Astrocyte (in vitro differentiated cells and primary cell): ENCODE data around the gene NKAIN1. TPM values are rescaled to one million over a fixed set of nuclear protein-coding genes. Genes with fewer than 3 reads are reported as not detected.

Source experiments
- DNase-seq: peaks from one replicate; pipeline ENCODE4 v3.0.0-alpha.2; 2010; ENCODE audit warnings: low read depth
- FAIRE-seq: peaks from 2 replicates; lab custom pipeline; 2011; peaks lifted over from hg19 to GRCh38; lab: Jason Lieb, UNC
- H2AFZ ChIP-seq: 2 replicates; pipeline ENCODE4 v1.6.0; 2012; ENCODE audit warnings: low read depth, low read length, inconsistent platforms
- H3K27ac ChIP-seq: 2 replicates; pipeline ENCODE4 v1.5.1; 2011; ENCODE audit warnings: low read depth, low read length, inconsistent platforms
- H3K27me3 ChIP-seq: 2 replicates; pipeline ENCODE4 v1.6.0; 2011; ENCODE audit warnings: low read length, inconsistent platforms; ENCODE audit not compliant: insufficient read depth
- H3K36me3 ChIP-seq: 2 replicates; pipeline ENCODE4 v1.5.1; 2011; ENCODE audit warnings: low read length, inconsistent platforms; ENCODE audit not compliant: insufficient read depth
- H3K4me1 ChIP-seq: 2 replicates; pipeline ENCODE4 v1.5.1; 2011; ENCODE audit warnings: low read length, inconsistent platforms; ENCODE audit not compliant: insufficient read depth
- H3K4me2 ChIP-seq: 2 replicates; pipeline ENCODE4 v1.6.0; 2012; ENCODE audit warnings: low read length, inconsistent platforms
- H3K4me3 ChIP-seq: 2 replicates; pipeline ENCODE4 v1.5.1; 2011; ENCODE audit warnings: low read depth, mild to moderate bottlenecking, low read length, inconsistent platforms; ENCODE audit not compliant: insufficient read depth
- H3K79me2 ChIP-seq: 2 replicates; pipeline ENCODE4 v1.6.0; 2012; ENCODE audit warnings: mild to moderate bottlenecking, low read length, inconsistent platforms; ENCODE audit not compliant: insufficient read depth
- H3K9ac ChIP-seq: 2 replicates; pipeline ENCODE4 v1.6.0; 2012; ENCODE audit warnings: mild to moderate bottlenecking, low read length, inconsistent platforms
- H3K9me3 ChIP-seq: 2 replicates; pipeline ENCODE4 v1.5.1; 2012; ENCODE audit warnings: low read depth, mild to moderate bottlenecking, low read length, inconsistent platforms; ENCODE audit not compliant: insufficient read depth
- H4K20me1 ChIP-seq: 2 replicates; pipeline ENCODE4 v1.6.0; 2012; ENCODE audit warnings: low read length, inconsistent platforms; ENCODE audit not compliant: insufficient read depth
- H3K27ac Mint-ChIP-seq: one replicate; pipeline ENCODE4 v1.8.0; 2021; ENCODE audit warnings: mild to moderate bottlenecking, mixed read lengths; ENCODE audit not compliant: unreplicated experiment
- H3K27me3 Mint-ChIP-seq: one replicate; pipeline ENCODE4 v1.8.0; 2021; ENCODE audit warnings: low read depth, mixed read lengths; ENCODE audit not compliant: unreplicated experiment
- H3K36me3 Mint-ChIP-seq: one replicate; pipeline ENCODE4 v1.8.0; 2021; ENCODE audit warnings: low read depth, mixed read lengths; ENCODE audit not compliant: unreplicated experiment
- H3K4me1 Mint-ChIP-seq: one replicate; pipeline ENCODE4 v1.8.0; 2021; ENCODE audit warnings: low read depth, mixed read lengths; ENCODE audit not compliant: unreplicated experiment
- H3K4me3 Mint-ChIP-seq: one replicate; pipeline ENCODE4 v1.8.0; 2021; ENCODE audit warnings: mild to moderate bottlenecking, moderate library complexity, mixed read lengths; ENCODE audit not compliant: unreplicated experiment
- H3K9me3 Mint-ChIP-seq: one replicate; pipeline ENCODE4 v1.8.0; 2021; ENCODE audit warnings: mild to moderate bottlenecking, mixed read lengths; ENCODE audit not compliant: unreplicated experiment
- EZH2 ChIP-seq: IDR thresholded peaks from 2 replicates; pipeline ENCODE4 v1.6.1; 2012; ENCODE audit warnings: mild to moderate bottlenecking, low read length, inconsistent platforms; ENCODE audit not compliant: insufficient read depth
- total RNA-seq: library from RNA; stranded (reverse); gene quantifications from 2 replicates; pipeline ENCODE4 v1.2.1, GENCODE V29; 2021
- TF ChIP-seq, protein P1 (sequence below): IDR thresholded peaks from 2 replicates; pipeline ENCODE4 v1.5.1; 2011; ENCODE audit warnings: low read depth, mild to moderate bottlenecking, inconsistent platforms, low read length, moderate library complexity; ENCODE audit not compliant: insufficient read depth

NKAIN1 gene
- total RNA-seq, 1 donor from 2014 or later, result 5.6 TPM

DNA sequence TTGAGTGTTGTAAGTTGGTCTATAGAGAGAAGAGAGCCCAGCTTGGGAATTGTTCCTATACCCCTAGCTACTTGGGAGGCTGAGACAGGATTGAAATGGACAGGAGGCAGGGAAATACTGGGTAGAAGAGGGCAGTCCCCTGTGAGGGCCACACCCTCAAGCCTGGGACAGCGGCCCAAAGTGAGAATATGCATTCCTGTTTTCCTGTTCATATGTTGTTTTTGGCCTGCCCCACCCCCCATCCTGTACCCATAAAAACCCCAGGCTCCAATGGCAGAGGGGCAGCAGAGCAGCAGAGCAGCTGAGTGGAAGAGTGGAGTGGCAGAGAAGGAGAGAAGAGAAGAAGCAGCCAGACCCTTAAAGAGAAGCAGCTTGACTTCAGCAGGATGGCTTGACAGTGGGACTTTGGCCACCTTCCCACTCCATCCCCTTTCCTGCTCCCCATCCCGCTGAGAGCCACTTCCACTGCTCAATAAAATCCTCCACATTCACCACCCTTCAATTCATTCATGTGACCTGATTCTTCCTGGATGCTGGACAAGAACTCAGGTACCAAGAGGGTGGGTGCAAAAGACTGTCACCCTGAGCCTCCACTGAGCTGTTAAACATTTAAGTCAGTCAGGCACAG, 103.6 kb downstream of the NKAIN1 start:
- DNase-seq, result no peak
- Histone ChIP-seq H3K79me2 (no peaks in the 10 kb centered on the region), H3K9me3 (no peaks in the 10 kb centered on the region), H3K27me3 (no peaks in the 10 kb centered on the region), H3K27ac (no peak overlapping the region), H3K4me1 (no peaks in the 10 kb centered on the region), H3K4me3 (no peak overlapping the region), H2AFZ (no peak overlapping the region), H3K4me2 (no peak overlapping the region), H4K20me1 (no peaks in the 10 kb centered on the region), H3K36me3 (no peaks in the 10 kb centered on the region), H3K9ac (no peak overlapping the region)
- H3K4me1 Mint-ChIP-seq, result no peaks in the 10 kb centered on the region
- no peak for FAIRE-seq
- H3K27ac Mint-ChIP-seq, result no peak overlapping the region
- no peak overlapping the region for H3K4me3 Mint-ChIP-seq
- peaks cover 3% of the 10 kb centered on the region for H3K9me3 Mint-ChIP-seq
- no peaks in the 10 kb centered on the region for H3K36me3 Mint-ChIP-seq
- H3K27me3 Mint-ChIP-seq, result no peaks in the 10 kb centered on the region
- TF ChIP-seq, protein P1, sequence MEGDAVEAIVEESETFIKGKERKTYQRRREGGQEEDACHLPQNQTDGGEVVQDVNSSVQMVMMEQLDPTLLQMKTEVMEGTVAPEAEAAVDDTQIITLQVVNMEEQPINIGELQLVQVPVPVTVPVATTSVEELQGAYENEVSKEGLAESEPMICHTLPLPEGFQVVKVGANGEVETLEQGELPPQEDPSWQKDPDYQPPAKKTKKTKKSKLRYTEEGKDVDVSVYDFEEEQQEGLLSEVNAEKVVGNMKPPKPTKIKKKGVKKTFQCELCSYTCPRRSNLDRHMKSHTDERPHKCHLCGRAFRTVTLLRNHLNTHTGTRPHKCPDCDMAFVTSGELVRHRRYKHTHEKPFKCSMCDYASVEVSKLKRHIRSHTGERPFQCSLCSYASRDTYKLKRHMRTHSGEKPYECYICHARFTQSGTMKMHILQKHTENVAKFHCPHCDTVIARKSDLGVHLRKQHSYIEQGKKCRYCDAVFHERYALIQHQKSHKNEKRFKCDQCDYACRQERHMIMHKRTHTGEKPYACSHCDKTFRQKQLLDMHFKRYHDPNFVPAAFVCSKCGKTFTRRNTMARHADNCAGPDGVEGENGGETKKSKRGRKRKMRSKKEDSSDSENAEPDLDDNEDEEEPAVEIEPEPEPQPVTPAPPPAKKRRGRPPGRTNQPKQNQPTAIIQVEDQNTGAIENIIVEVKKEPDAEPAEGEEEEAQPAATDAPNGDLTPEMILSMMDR, result no peak
- no peak for TF ChIP-seq EZH2

DNA sequence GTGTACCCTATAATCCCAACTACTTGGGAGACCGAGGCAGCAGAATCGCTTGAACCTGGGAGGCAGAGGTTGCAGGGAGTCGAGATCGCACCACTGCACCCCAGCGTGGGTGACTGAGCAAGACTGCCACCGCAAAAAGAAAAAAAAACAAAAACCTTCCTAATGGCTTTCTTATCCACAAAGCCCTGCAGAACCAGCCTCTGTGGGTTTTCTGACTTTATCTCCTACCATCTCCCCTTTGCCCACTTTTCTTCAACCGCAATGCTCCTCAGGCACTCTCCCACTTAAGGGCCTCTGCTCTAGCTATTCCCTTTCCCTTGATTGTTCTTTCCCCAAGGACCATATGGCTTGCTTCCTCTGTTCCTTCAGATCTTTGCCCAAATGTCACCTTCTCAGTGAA, 106.3 kb downstream of the NKAIN1 start:
- no peaks in the 10 kb centered on the region for H3K36me3 ChIP-seq
- H3K9me3 ChIP-seq, result no peaks in the 10 kb centered on the region
- Mint-ChIP-seq H3K4me3 (no peak overlapping the region), H3K27me3 (no peaks in the 10 kb centered on the region), H3K9me3 (peaks cover 4% of the 10 kb centered on the region), H3K36me3 (no peaks in the 10 kb centered on the region), H3K4me1 (no peaks in the 10 kb centered on the region), H3K27ac (no peak overlapping the region)
- H3K4me1 ChIP-seq, result no peaks in the 10 kb centered on the region
- no peak for FAIRE-seq
- H3K4me2 ChIP-seq, result no peak overlapping the region
- H2AFZ ChIP-seq, result no peak overlapping the region
- no peak for TF ChIP-seq EZH2
- TF ChIP-seq, protein P1, result no peak
- no peaks in the 10 kb centered on the region for H3K79me2 ChIP-seq
- DNase-seq, result no peak
- H3K9ac ChIP-seq, result no peak overlapping the region
- no peak overlapping the region for H3K27ac ChIP-seq
- H3K4me3 ChIP-seq, result no peak overlapping the region
- H4K20me1 ChIP-seq, result no peaks in the 10 kb centered on the region
- no peaks in the 10 kb centered on the region for H3K27me3 ChIP-seq

Other genes with a start within 250 kb of the NKAIN1 start
- 131 and 143 TPM in 2 replicates for gene PUM1, start 174.2 kb downstream of the NKAIN1 start, total RNA-seq
- 41.0 and 42.0 TPM in 2 replicates for gene SNRNP40, start 56.9 kb upstream of the NKAIN1 start, total RNA-seq
- 43.4 and 51.3 TPM in 2 replicates for gene ZCCHC17, start 57.1 kb upstream of the NKAIN1 start, total RNA-seq
- gene FABP3, start 133.2 kb upstream of the NKAIN1 start, total RNA-seq, result 13.5 and 20.4 TPM in 2 replicates
- gene SERINC2, start 173.3 kb upstream of the NKAIN1 start, total RNA-seq, result 29.4 and 30.4 TPM in 2 replicates